ENCODE measurements around the gene STXBP6.

The STXBP6 gene

DNA sequence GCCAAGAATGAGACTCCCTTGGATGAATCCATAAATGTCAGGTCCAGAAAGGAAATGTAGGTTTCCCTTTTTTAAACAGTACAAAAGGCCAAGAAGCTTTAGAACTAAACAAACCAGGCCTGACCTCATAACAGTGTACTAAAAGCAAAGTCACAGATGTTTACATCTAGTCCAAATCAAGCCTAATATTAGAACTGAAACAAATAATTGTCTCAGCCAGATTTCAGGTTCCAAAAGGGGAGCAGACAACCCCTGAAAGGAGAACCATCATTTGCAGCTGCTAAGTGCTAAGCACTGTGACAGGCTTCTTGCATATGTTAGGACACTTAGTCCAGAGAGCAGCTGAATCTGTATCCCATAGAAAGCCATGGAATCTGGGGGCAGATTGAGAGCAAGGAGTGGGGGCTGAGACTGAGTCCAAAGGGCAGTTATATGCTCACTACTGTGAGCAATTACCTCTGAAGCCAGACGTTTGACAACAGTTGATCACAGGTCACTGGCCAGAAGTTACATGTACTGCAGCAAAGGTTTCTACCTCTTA lies 90.1 kb downstream of the STXBP6 start:
- H3K4me3 ChIP-seq (ENCODE audit: low read depth, low read length) = no peak overlapping the region
- TF ChIP-seq CTCF (IDR thresholded peaks at IDR 0.05; ENCODE audit: borderline replicate concordance, insufficient read depth, low read depth, low read length) = no peak

GRCh38 chr14:24958271-24958670 lies 91.7 kb downstream of the STXBP6 start:
- no peak for TF ChIP-seq CTCF (IDR thresholded peaks at IDR 0.05; ENCODE audit: borderline replicate concordance, insufficient read depth, low read depth, low read length)
- H3K4me3 ChIP-seq (ENCODE audit: low read depth, low read length) = no peak overlapping the region

DNA sequence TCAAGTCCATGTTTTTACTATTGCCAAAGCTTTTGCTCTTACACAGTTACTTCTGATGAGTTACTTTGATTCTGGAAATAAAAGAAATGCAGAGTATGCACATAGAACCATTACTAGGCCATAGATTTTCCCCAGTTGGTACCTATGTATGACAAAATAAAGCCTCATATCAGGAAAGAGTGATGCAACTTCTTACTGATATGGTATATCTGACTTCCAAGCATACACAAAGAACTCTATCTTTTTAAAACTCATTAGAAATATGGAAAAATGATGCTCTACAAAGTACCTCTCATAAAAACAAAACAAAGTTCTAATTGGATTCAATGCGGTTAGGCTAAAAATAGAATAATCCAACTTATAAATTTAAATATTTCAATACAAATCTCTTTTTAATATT lies 92.1 kb downstream of the STXBP6 start:
- H3K4me3 ChIP-seq (ENCODE audit: low read depth, low read length) = no peak overlapping the region
- no peak for TF ChIP-seq CTCF (IDR thresholded peaks at IDR 0.05; ENCODE audit: borderline replicate concordance, insufficient read depth, low read depth, low read length)

- H3K4me3 ChIP-seq (ENCODE audit: low read depth, low read length) = no peak overlapping the region
- TF ChIP-seq CTCF (IDR thresholded peaks at IDR 0.05; ENCODE audit: borderline replicate concordance, insufficient read depth, low read depth, low read length) = no peak
These were observed 93.8 kb downstream of the STXBP6 start for GRCh38 chr14:24956104-24956503.

DNA sequence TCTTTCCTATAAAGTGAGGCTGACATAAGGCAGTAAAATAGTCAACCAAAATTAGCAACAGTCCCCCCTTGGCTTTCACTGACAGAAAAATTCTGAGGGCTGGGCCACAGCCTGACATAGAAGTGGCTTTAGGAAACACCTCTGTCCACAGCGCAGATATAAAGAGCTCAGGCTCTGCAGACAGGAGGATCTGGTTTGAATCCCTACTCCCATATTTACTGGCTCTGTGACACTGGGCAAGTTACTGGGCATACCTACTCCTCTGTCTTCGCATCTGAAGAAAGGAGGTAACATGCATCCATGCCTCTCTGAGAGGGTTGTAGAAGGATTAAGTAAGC lies 95.3 kb downstream of the STXBP6 start:
- H3K4me3 ChIP-seq (ENCODE audit: low read depth, low read length) = no peak overlapping the region
- TF ChIP-seq CTCF (IDR thresholded peaks at IDR 0.05; ENCODE audit: borderline replicate concordance, insufficient read depth, low read depth, low read length) = no peak

GRCh38 chr14:24954037-24954699 lies 95.8 kb downstream of the STXBP6 start:
- no peak for TF ChIP-seq CTCF (IDR thresholded peaks at IDR 0.05; ENCODE audit: borderline replicate concordance, insufficient read depth, low read depth, low read length)
- no peak overlapping the region for H3K4me3 ChIP-seq (ENCODE audit: low read depth, low read length)

All from GM12875 (cell line).